Trophoblast cell (in vitro differentiated cells and primary cell): ENCODE results near the gene ADRB1.

Experiments used
- DNase-seq, 2 donors: peaks; one replicate each; pipeline ENCODE4 v3.0.0-alpha.2; 2016
- H2AFZ ChIP-seq: 2 replicates; pipeline ENCODE4 v1.6.1; 2013; ENCODE audit warnings: low read length, moderate library complexity, mild to moderate bottlenecking; ENCODE audit not compliant: insufficient read depth, poor library complexity
- H2AK5ac ChIP-seq: 2 replicates; pipeline ENCODE4 v1.6.1; 2013; ENCODE audit warnings: mild to moderate bottlenecking, low read length
- H2BK120ac ChIP-seq: 2 replicates; pipeline ENCODE4 v1.6.1; 2013; ENCODE audit warnings: low read length, mild to moderate bottlenecking, moderate library complexity; ENCODE audit not compliant: insufficient read depth, poor library complexity
- H2BK12ac ChIP-seq: 2 replicates; pipeline ENCODE4 v1.6.1; 2013; ENCODE audit warnings: mild to moderate bottlenecking, low read length, moderate library complexity
- H2BK5ac ChIP-seq: 2 replicates; pipeline ENCODE4 v1.6.1; 2013; ENCODE audit warnings: low read length, low read depth, moderate library complexity, mild to moderate bottlenecking; ENCODE audit not compliant: poor library complexity
- H3K14ac ChIP-seq: 2 replicates; pipeline ENCODE4 v1.6.1; 2013; ENCODE audit warnings: mild to moderate bottlenecking, low read length
- H3K18ac ChIP-seq: 2 replicates; pipeline ENCODE4 v1.6.1; 2013; ENCODE audit warnings: mild to moderate bottlenecking, low read length
- H3K23ac ChIP-seq: 2 replicates; pipeline ENCODE4 v1.6.1; 2013; ENCODE audit warnings: low read length
- H3K27ac ChIP-seq: 2 replicates; pipeline ENCODE4 v1.5.1; 2013; ENCODE audit warnings: low read depth, mild to moderate bottlenecking, inconsistent platforms, low read length, moderate library complexity
- H3K27me3 ChIP-seq: 2 replicates; pipeline ENCODE4 v1.6.1; 2013; ENCODE audit warnings: inconsistent platforms, mild to moderate bottlenecking, low read length, moderate library complexity; ENCODE audit not compliant: insufficient read depth
- H3K36me3 ChIP-seq, 2 experiments: 1 replicate in 1 of 2; 2 replicates in 1 of 2; pipeline ENCODE4 v1.6.1; 2013; ENCODE audit warnings: low read length in 2 of 2, mild to moderate bottlenecking in 2 of 2, moderate library complexity in 1 of 2; ENCODE audit not compliant: insufficient read depth in 2 of 2, control insufficient read depth in 1 of 2
- H3K4ac ChIP-seq: 2 replicates; pipeline ENCODE4 v1.6.1; 2013; ENCODE audit warnings: low read depth, mild to moderate bottlenecking, low read length, moderate library complexity
- H3K4me1 ChIP-seq, 2 experiments: 1 replicate in 1 of 2; 2 replicates in 1 of 2; pipeline ENCODE4 v1.6.1; 2013; ENCODE audit warnings: low read length in 2 of 2, mild to moderate bottlenecking in 2 of 2, moderate library complexity in 1 of 2; ENCODE audit not compliant: insufficient read depth in 2 of 2, control insufficient read depth in 1 of 2
- H3K4me2 ChIP-seq: 2 replicates; pipeline ENCODE4 v1.6.1; 2013; ENCODE audit warnings: inconsistent platforms, mild to moderate bottlenecking, low read length, moderate library complexity
- H3K4me3 ChIP-seq: 2 replicates; pipeline ENCODE4 v1.5.1; 2013; ENCODE audit warnings: mild to moderate bottlenecking, low read depth, low read length, inconsistent platforms
- H3K79me1 ChIP-seq: one replicate; pipeline ENCODE4 v1.6.1; 2013; ENCODE audit warnings: low read length
- H3K79me2 ChIP-seq: 2 replicates; pipeline ENCODE4 v1.6.1; 2013; ENCODE audit warnings: low read length, mild to moderate bottlenecking; ENCODE audit not compliant: control insufficient read depth, insufficient read depth, poor library complexity
- H3K9ac ChIP-seq: 2 replicates; pipeline ENCODE4 v1.6.1; 2013; ENCODE audit warnings: mild to moderate bottlenecking, low read length
- H3K9me3 ChIP-seq: 2 replicates; pipeline ENCODE4 v1.6.1; 2013; ENCODE audit warnings: low read depth, mild to moderate bottlenecking, control low read depth, inconsistent platforms, low read length; ENCODE audit not compliant: insufficient read depth
- H4K12ac ChIP-seq: 2 replicates; pipeline ENCODE4 v1.6.1; 2013; ENCODE audit warnings: low read depth, mild to moderate bottlenecking, low read length, moderate library complexity
- H4K8ac ChIP-seq: 2 replicates; pipeline ENCODE4 v1.6.1; 2013; ENCODE audit warnings: low read depth, mild to moderate bottlenecking, low read length, moderate library complexity
- H4K91ac ChIP-seq: one replicate; pipeline ENCODE4 v1.6.1; 2013; ENCODE audit warnings: low read depth, mild to moderate bottlenecking, low read length, moderate library complexity
- WGBS: extraction: QIAGEN DNeasy Blood & Tissue Kit; methylation state at CpG from one replicate; pipeline ENCODE4 v1.1.7; 2013; ENCODE audit warnings: missing lambda C conversion rate; ENCODE audit not compliant: insufficient read length, insufficient coverage; ENCODE audit errors: extremely low coverage; 5-methylcytosine and 5-hydroxymethylcytosine counted together

Gene ADRB1

DNA sequence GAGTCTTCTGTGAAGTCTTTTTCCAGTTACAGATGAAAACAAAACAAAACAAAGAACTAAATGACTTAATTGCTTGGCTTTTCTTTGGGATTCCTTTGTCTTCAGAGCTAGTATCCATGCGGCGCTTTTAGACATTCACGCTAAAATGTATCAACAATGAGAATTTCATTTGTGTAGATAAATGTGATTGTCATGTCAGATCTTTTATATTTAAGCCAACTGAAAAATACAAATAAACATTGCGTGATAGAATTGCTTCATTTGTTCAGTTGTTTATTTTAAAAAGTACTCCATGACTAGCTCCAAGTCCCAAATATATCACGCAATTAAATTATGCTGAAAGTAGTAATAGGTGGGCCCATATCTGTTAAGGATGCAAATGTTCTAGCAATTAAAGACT is 7.9 kb upstream of the ADRB1 start:
- Histone ChIP-seq H3K4ac (no peak overlapping the region), H3K36me3 (no peaks in the 10 kb centered on the region), H3K23ac (no peak overlapping the region), H4K91ac (no peak overlapping the region), H2BK12ac (no peak overlapping the region), H2AK5ac (no peak overlapping the region), H3K14ac (no peak overlapping the region), H4K8ac (no peak overlapping the region), H3K4me1 (no peaks in the 10 kb centered on the region), H3K18ac (no peak overlapping the region), H2AFZ (no peak overlapping the region), H3K4me2 (no peak overlapping the region), H2BK5ac (no peak overlapping the region), H3K9me3 (no peaks in the 10 kb centered on the region), H3K79me2 (no peaks in the 10 kb centered on the region), H3K27me3 (no peaks in the 10 kb centered on the region), H3K9ac (no peak overlapping the region), H3K27ac (no peak overlapping the region), H3K79me1 (no peaks in the 10 kb centered on the region), H2BK120ac (no peak overlapping the region), H4K12ac (no peak overlapping the region), H3K4me3 (no peak overlapping the region)
- WGBS = no CpG with 5 or more reads among the region's 5 CpGs
- no peak for DNase-seq

DNA sequence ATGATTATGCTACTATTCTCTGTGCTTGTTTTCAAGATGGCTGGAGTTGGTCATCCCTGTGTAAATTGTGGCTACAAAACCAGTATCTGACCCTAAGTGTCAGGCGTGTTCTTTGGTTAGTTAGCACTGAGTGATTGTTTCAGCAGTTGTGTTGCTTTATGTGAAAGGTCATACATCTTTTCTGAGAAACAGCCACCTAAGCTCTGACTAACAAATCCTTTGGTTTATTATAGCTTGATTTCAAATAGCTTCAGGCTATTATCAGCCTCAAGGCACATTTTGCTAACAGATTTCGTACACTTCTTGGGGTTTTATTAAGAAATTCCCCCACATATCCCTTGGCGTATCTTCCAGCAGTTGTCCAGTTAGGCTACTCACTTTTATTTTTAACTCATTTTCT is 4.8 kb upstream of the ADRB1 start:
- H3K36me3 ChIP-seq = no peaks in the 10 kb centered on the region
- H2BK12ac ChIP-seq = no peak overlapping the region
- H2AK5ac ChIP-seq = no peak overlapping the region
- H3K4ac ChIP-seq = no peak overlapping the region
- H4K8ac ChIP-seq = no peak overlapping the region
- H3K14ac ChIP-seq = no peak overlapping the region
- H3K18ac ChIP-seq = no peak overlapping the region
- no peak overlapping the region for H3K27ac ChIP-seq
- no peak overlapping the region for H3K23ac ChIP-seq
- no peak overlapping the region for H2AFZ ChIP-seq
- no peak overlapping the region for H3K9ac ChIP-seq
- H2BK120ac ChIP-seq = no peak overlapping the region
- no peak for DNase-seq
- H4K12ac ChIP-seq = no peak overlapping the region
- H3K4me3 ChIP-seq = no peak overlapping the region
- no peaks in the 10 kb centered on the region for H3K79me2 ChIP-seq
- no CpG with 5 or more reads among the region's 3 CpGs for WGBS
- peaks cover 17% of the 10 kb centered on the region for H3K27me3 ChIP-seq
- no peak overlapping the region for H4K91ac ChIP-seq
- no peaks in the 10 kb centered on the region for H3K9me3 ChIP-seq
- no peak overlapping the region for H2BK5ac ChIP-seq
- no peaks in the 10 kb centered on the region for H3K79me1 ChIP-seq
- H3K4me1 ChIP-seq = peaks cover 0 to 5% of the 10 kb centered on the region in 2 experiments
- H3K4me2 ChIP-seq = no peak overlapping the region

DNA sequence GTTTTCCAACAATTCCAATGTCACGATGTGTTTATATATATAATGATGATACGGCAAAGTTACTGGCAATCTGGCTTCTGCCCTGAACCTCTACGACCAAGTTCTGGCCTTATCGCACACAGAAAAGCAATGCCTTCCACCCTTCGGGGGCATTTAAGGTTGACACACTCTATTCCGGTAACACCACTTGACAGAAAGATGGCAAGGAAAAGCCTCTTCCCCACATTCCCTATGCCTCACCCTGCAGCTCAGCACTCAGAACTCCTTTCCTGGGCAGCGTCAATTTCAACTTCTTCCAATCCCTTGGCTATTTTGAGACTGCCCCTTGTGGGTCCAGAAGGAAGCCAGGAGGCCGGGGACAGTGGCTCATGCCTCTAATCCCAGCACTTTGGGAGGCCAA is 2.5 kb upstream of the ADRB1 start:
- H3K9me3 ChIP-seq = peaks cover 8% of the 10 kb centered on the region
- H3K4me2 ChIP-seq = no peak overlapping the region
- peaks cover 40% of the 10 kb centered on the region for H3K27me3 ChIP-seq
- H2AK5ac ChIP-seq = no peak overlapping the region
- H3K4ac ChIP-seq = no peak overlapping the region
- H2AFZ ChIP-seq = no peak overlapping the region
- no peaks in the 10 kb centered on the region for H3K79me1 ChIP-seq
- no peak overlapping the region for H3K4me3 ChIP-seq
- H2BK120ac ChIP-seq = no peak overlapping the region
- no peak overlapping the region for H3K27ac ChIP-seq
- no peaks in the 10 kb centered on the region for H3K36me3 ChIP-seq
- H2BK12ac ChIP-seq = no peak overlapping the region
- no peaks in the 10 kb centered on the region for H3K79me2 ChIP-seq
- H3K18ac ChIP-seq = no peak overlapping the region
- WGBS = no CpG with 5 or more reads among the region's 8 CpGs
- H2BK5ac ChIP-seq = no peak overlapping the region
- no peak overlapping the region for H4K12ac ChIP-seq
- no peak overlapping the region for H3K14ac ChIP-seq
- peaks cover 9 to 20% of the 10 kb centered on the region in 2 experiments for H3K4me1 ChIP-seq
- no peak overlapping the region for H4K91ac ChIP-seq
- H3K23ac ChIP-seq = no peak overlapping the region
- no peak overlapping the region for H4K8ac ChIP-seq
- no peak overlapping the region for H3K9ac ChIP-seq
- DNase-seq = no peak

- H3K4me2 ChIP-seq = peak overlapping the region; percentile 69
- H3K23ac ChIP-seq = no peak overlapping the region
- H2AFZ ChIP-seq = no peak overlapping the region
- no peak overlapping the region for H2BK5ac ChIP-seq
- H2BK120ac ChIP-seq = no peak overlapping the region
- no peak overlapping the region for H3K14ac ChIP-seq
- no peaks in the 10 kb centered on the region for H3K79me1 ChIP-seq
- peaks cover 8% of the 10 kb centered on the region for H3K9me3 ChIP-seq
- no peak overlapping the region for H4K12ac ChIP-seq
- H3K79me2 ChIP-seq = no peaks in the 10 kb centered on the region
- H3K4me1 ChIP-seq = peaks cover 9 to 20% of the 10 kb centered on the region in 2 experiments
- H4K91ac ChIP-seq = no peak overlapping the region
- H3K36me3 ChIP-seq = no peaks in the 10 kb centered on the region
- H3K27ac ChIP-seq = no peak overlapping the region
- peak overlapping the region; percentile 56 for H3K4me3 ChIP-seq
- peak in 1 of 2 donors; percentile 33 for DNase-seq
- peaks cover 44% of the 10 kb centered on the region for H3K27me3 ChIP-seq
- WGBS = no CpG with 5 or more reads among the region's 38 CpGs
- H3K4ac ChIP-seq = no peak overlapping the region
- H3K9ac ChIP-seq = no peak overlapping the region
- H2AK5ac ChIP-seq = no peak overlapping the region
- H2BK12ac ChIP-seq = no peak overlapping the region
- no peak overlapping the region for H4K8ac ChIP-seq
- no peak overlapping the region for H3K18ac ChIP-seq
These were observed 653 bp upstream of the ADRB1 start for GRCh38 chr10:114042895-114043531.
